Coronary artery (tissue), 2 donors: ENCODE results near the gene COL5A1.
"Not testable (repeated sequence)": the region's sequence is repeated elsewhere in the genome, so short reads cannot be mapped to it uniquely, and the experiment has no call there.

Source experiments
- DNase-seq: peaks from one replicate; pipeline ENCODE4 v3.0.0-alpha.2; 2017; ENCODE audit warnings: low spot score
- H3K27ac ChIP-seq, 2 donors: fragments of 200-600 bp; sonication (generic); one replicate each; pipeline ENCODE4 v1.5.1; 2016 to 2019
- H3K4me3 ChIP-seq: fragments of 200-600 bp; sonication (generic); 2 replicates; pipeline ENCODE4 v1.5.1; 2016; ENCODE audit warnings: mild to moderate bottlenecking, moderate library complexity
- TF ChIP-seq, protein P1 (sequence below): fragments of 200-600 bp; sonication (generic); IDR thresholded peaks from one replicate; pipeline ENCODE4 v1.5.1; 2019; ENCODE audit warnings: antibody characterized with exemption

Gene COL5A1

GRCh38 chr9:134684375-134684723, 42.7 kb downstream of the COL5A1 start:
- Histone ChIP-seq H3K4me3 (no peak overlapping the region), H3K27ac (no peak overlapping the region)
- no peak for DNase-seq
- TF ChIP-seq, protein P1, sequence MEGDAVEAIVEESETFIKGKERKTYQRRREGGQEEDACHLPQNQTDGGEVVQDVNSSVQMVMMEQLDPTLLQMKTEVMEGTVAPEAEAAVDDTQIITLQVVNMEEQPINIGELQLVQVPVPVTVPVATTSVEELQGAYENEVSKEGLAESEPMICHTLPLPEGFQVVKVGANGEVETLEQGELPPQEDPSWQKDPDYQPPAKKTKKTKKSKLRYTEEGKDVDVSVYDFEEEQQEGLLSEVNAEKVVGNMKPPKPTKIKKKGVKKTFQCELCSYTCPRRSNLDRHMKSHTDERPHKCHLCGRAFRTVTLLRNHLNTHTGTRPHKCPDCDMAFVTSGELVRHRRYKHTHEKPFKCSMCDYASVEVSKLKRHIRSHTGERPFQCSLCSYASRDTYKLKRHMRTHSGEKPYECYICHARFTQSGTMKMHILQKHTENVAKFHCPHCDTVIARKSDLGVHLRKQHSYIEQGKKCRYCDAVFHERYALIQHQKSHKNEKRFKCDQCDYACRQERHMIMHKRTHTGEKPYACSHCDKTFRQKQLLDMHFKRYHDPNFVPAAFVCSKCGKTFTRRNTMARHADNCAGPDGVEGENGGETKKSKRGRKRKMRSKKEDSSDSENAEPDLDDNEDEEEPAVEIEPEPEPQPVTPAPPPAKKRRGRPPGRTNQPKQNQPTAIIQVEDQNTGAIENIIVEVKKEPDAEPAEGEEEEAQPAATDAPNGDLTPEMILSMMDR: no peak

DNA sequence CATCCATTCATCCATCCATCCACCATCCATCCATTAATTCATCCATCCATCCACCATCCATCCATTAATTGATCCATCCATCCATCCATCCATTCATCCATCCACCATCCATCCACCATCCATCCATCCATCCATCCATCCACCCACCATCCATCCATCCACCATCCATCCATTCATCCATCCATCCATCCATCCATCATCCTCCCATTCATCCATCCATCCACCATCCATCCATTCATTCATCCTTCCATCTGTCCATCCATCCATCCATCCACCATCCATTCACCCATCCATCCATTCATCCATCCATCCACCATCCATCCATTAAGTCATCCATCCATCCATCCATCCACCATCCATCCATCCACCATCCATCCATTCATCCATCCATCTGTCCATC, 43.3 kb downstream of the COL5A1 start:
- not testable (repeated sequence) for DNase-seq, H3K4me3 ChIP-seq, H3K27ac ChIP-seq

DNA sequence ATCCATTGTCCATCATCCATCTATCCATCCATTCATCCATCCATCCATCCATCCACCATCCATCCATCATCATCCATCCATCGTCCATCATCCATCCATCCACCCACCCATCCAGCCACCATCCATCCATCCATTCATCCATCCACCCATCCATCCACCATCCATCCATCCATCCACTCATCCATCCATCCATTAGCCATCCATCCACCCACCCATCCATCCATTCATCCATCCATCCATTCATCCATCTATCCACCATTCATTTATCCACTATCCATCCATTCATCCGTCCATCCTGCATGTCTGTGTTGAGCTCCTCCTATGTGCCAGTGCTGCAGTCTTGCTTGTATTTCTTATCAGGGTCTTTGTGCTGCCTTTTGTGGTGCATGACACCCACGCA, 44.2 kb downstream of the COL5A1 start:
- TF ChIP-seq, protein P1: no peak
- no peak overlapping the region for H3K4me3 ChIP-seq
- H3K27ac ChIP-seq: no peak overlapping the region
- DNase-seq: no peak

GRCh38 chr9:134686896-134687295, 45.3 kb downstream of the COL5A1 start:
- no peak overlapping the region for H3K4me3 ChIP-seq
- no peak overlapping the region for H3K27ac ChIP-seq
- TF ChIP-seq, protein P1: no peak
- no peak for DNase-seq

DNA sequence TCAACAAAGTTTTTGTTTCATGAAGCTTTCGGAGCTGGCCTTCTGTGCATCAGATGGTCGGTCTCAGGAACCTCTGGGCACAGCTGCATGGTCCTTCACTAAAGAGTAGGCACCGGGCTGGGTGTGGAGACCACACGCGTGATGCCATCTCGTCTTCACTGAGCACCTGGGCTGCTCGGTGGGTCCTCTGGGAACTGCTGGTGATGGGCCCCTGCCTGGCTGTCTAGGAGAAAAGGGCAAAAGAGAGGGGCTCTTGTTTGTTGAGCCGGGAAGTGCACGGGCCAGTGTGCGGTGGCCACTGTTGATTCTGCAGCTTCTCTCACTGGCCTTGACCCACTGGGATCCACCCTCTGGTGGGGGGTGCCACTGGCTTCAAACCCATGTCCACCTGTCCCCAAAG, 46.0 kb downstream of the COL5A1 start:
- TF ChIP-seq, protein P1: no peak
- no peak overlapping the region for H3K27ac ChIP-seq
- H3K4me3 ChIP-seq: no peak overlapping the region
- DNase-seq: no peak

DNA sequence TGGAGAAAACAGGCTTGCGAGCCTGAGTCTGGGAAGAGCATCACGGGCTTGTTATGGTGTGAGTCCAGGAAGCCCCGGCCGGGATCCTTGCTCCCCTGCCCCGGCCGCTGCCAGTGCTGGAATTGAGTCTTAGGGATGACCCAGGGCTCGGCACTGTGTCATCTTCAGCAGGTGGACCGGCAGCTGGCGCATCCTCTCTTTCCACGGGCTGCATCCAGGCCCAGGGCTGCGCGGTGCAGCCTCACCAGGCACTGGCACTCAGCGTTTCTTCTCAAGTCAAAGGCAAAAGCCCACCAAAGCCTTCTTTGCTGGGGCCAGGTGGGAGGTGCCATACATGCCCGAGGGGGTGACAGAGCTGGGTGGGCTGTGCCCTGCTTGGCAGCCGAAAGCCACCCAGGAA, 46.6 kb downstream of the COL5A1 start:
- DNase-seq: no peak
- TF ChIP-seq, protein P1: no peak
- no peak overlapping the region for H3K4me3 ChIP-seq
- H3K27ac ChIP-seq: no peak overlapping the region

GRCh38 chr9:134688661-134689320, 47.2 kb downstream of the COL5A1 start:
- Histone ChIP-seq H3K4me3 (no peak overlapping the region), H3K27ac (no peak overlapping the region)
- no peak for DNase-seq
- TF ChIP-seq, protein P1: no peak
